Measurements from ENCODE around the gene AMH.

- no peak for TF ChIP-seq CTCF (IDR thresholded peaks at IDR 0.05)
- no peak for TF ChIP-seq POLR2A (IDR thresholded peaks at IDR 0.05)
Observed at GRCh38 chr19:2270157-2270422, 21.0 kb downstream of the AMH start.

Data from right lobe of liver (tissue), 4 donors.